Esophagus (tissue), 2 donors: Measurements from ENCODE around the gene MYO3B. TPM values are rescaled to one million over a fixed set of nuclear protein-coding genes. Genes with fewer than 3 reads are reported as not detected.

Experiments used
- H3K27ac ChIP-seq, 2 donors: one replicate each; pipeline ENCODE4 v1.5.1; 2013; ENCODE audit warnings: low read depth in 2 of 2, mild to moderate bottlenecking in 2 of 2, inconsistent platforms in 1 of 2, low read length in 1 of 2, moderate library complexity in 1 of 2
- H3K27me3 ChIP-seq, 2 donors: one replicate each; pipeline ENCODE4 v1.6.1; 2013; ENCODE audit warnings: low read length in 2 of 2, control low read depth in 1 of 2, mild to moderate bottlenecking in 1 of 2; ENCODE audit not compliant: insufficient read depth in 2 of 2, control insufficient read depth in 1 of 2
- H3K36me3 ChIP-seq, 2 donors: one replicate each; pipeline ENCODE4 v1.6.1; 2013; ENCODE audit warnings: low read length in 1 of 2; ENCODE audit not compliant: control insufficient read depth in 2 of 2, insufficient read depth in 2 of 2
- H3K4me1 ChIP-seq, 2 donors: one replicate each; pipeline ENCODE4 v1.6.1; 2013; ENCODE audit warnings: low read length in 1 of 2; ENCODE audit not compliant: control insufficient read depth in 2 of 2, insufficient read depth in 2 of 2
- H3K4me3 ChIP-seq, 2 donors: one replicate each; pipeline ENCODE4 v1.5.1; 2013; ENCODE audit warnings: low read length in 2 of 2, mild to moderate bottlenecking in 2 of 2, low read depth in 1 of 2, moderate library complexity in 1 of 2
- H3K9me3 ChIP-seq, 2 donors: one replicate each; pipeline ENCODE4 v1.6.1; 2013; ENCODE audit warnings: mild to moderate bottlenecking in 2 of 2, low read depth in 1 of 2, low read length in 1 of 2, moderate library complexity in 1 of 2; ENCODE audit not compliant: control insufficient read depth in 2 of 2, insufficient read depth in 1 of 2
- WGBS, 2 donors: extraction: QIAGEN DNeasy Blood & Tissue Kit; methylation state at CpG; one replicate each; pipeline ENCODE4 v1.1.7; 2013; 5-methylcytosine and 5-hydroxymethylcytosine counted together
- polyA plus RNA-seq, 2 donors: library from polyadenylated mRNA; stranded (reverse); fragments of 200-250 nt; gene quantifications; one replicate each; pipeline ENCODE4 v1.2.3, GENCODE V29; 2013
- donor health status: healthy with polysubstance abuse.
- donor health status: Bipolar disorder and iron deficiency.

MYO3B gene
- polyA plus RNA-seq, 2 donors, result 0.08 to 0.11 TPM

- Histone ChIP-seq H3K4me1 (no peaks in the 10 kb centered on the region), H3K27ac (no peak overlapping the region), H3K27me3 (no peaks in the 10 kb centered on the region), H3K4me3 (no peak overlapping the region), H3K9me3 (no peaks in the 10 kb centered on the region), H3K36me3 (no peaks in the 10 kb centered on the region)
- 66 to 82% methylated on average over 2 of the region's 2 CpGs for WGBS, 2 donors
Measured at GRCh38 chr2:170568511-170568910, 390.6 kb downstream of the MYO3B start.

GRCh38 chr2:170571612-170572011 lies 393.7 kb downstream of the MYO3B start:
- no peaks in the 10 kb centered on the region for H3K4me1 ChIP-seq
- WGBS, 2 donors, result 94 to 97% methylated on average over 1 of the region's 1 CpG
- H3K27me3 ChIP-seq, result no peaks in the 10 kb centered on the region
- no peak overlapping the region for H3K27ac ChIP-seq
- no peak overlapping the region for H3K4me3 ChIP-seq
- no peaks in the 10 kb centered on the region for H3K9me3 ChIP-seq
- no peaks in the 10 kb centered on the region for H3K36me3 ChIP-seq

- WGBS, 2 donors, result 64 to 90% methylated on average over 1 of the region's 1 CpG
- no peaks in the 10 kb centered on the region for H3K4me1 ChIP-seq
Measured at GRCh38 chr2:170573671-170574070, 395.7 kb downstream of the MYO3B start.

GRCh38 chr2:170576296-170576695 lies 398.3 kb downstream of the MYO3B start:
- Histone ChIP-seq H3K9me3 (no peaks in the 10 kb centered on the region), H3K4me3 (no peak overlapping the region), H3K27ac (no peak overlapping the region), H3K36me3 (no peaks in the 10 kb centered on the region), H3K4me1 (no peaks in the 10 kb centered on the region), H3K27me3 (no peaks in the 10 kb centered on the region)
- WGBS, 2 donors, result 84 to 89% methylated on average over 7 of the region's 7 CpGs

More at GRCh38 chr2:170573671-170574070, 395.7 kb downstream of the MYO3B start:
- Histone ChIP-seq H3K9me3 (no peaks in the 10 kb centered on the region), H3K36me3 (no peaks in the 10 kb centered on the region), H3K27ac (no peak overlapping the region), H3K27me3 (no peaks in the 10 kb centered on the region), H3K4me3 (no peak overlapping the region)

GRCh38 chr2:170577356-170577755 lies 399.4 kb downstream of the MYO3B start:
- H3K4me1 ChIP-seq, result no peaks in the 10 kb centered on the region
- H3K27ac ChIP-seq, result no peak overlapping the region
- no peaks in the 10 kb centered on the region for H3K9me3 ChIP-seq
- 89 to 92% methylated on average over 3 of the region's 3 CpGs for WGBS, 2 donors
- H3K4me3 ChIP-seq, result no peak overlapping the region
- no peaks in the 10 kb centered on the region for H3K27me3 ChIP-seq
- no peaks in the 10 kb centered on the region for H3K36me3 ChIP-seq

- no peaks in the 10 kb centered on the region for H3K36me3 ChIP-seq
- no peak overlapping the region for H3K27ac ChIP-seq
- no peaks in the 10 kb centered on the region for H3K4me1 ChIP-seq
- H3K4me3 ChIP-seq, result no peak overlapping the region
- H3K9me3 ChIP-seq, result no peaks in the 10 kb centered on the region
- H3K27me3 ChIP-seq, result no peaks in the 10 kb centered on the region
- WGBS, 2 donors, result 58 to 71% methylated on average over 10 of the region's 10 CpGs
Measured at GRCh38 chr2:170578606-170579005, 400.7 kb downstream of the MYO3B start.

GRCh38 chr2:170579511-170579910 lies 401.6 kb downstream of the MYO3B start:
- WGBS, 2 donors, result 83 to 89% methylated on average over 2 of the region's 2 CpGs
- H3K27ac ChIP-seq, result no peak overlapping the region
- no peaks in the 10 kb centered on the region for H3K36me3 ChIP-seq
- no peaks in the 10 kb centered on the region for H3K27me3 ChIP-seq
- no peaks in the 10 kb centered on the region for H3K9me3 ChIP-seq
- no peaks in the 10 kb centered on the region for H3K4me1 ChIP-seq
- no peak overlapping the region for H3K4me3 ChIP-seq

- Histone ChIP-seq H3K27me3 (no peaks in the 10 kb centered on the region), H3K4me1 (no peaks in the 10 kb centered on the region), H3K4me3 (no peak overlapping the region), H3K36me3 (no peaks in the 10 kb centered on the region), H3K27ac (no peak overlapping the region), H3K9me3 (no peaks in the 10 kb centered on the region)
- WGBS, 2 donors, result 83 to 87% methylated on average over 3 of the region's 3 CpGs
Measured at GRCh38 chr2:170582313-170582712, 404.4 kb downstream of the MYO3B start.

- Histone ChIP-seq H3K27me3 (no peaks in the 10 kb centered on the region), H3K4me3 (no peak overlapping the region), H3K27ac (no peak overlapping the region), H3K36me3 (no peaks in the 10 kb centered on the region), H3K4me1 (no peaks in the 10 kb centered on the region), H3K9me3 (no peaks in the 10 kb centered on the region)
- WGBS, 2 donors, result 78 to 81% methylated on average over 8 of the region's 8 CpGs
Measured at GRCh38 chr2:170582751-170583463, 405.0 kb downstream of the MYO3B start.

GRCh38 chr2:170585067-170585466 lies 407.1 kb downstream of the MYO3B start:
- Histone ChIP-seq H3K27me3 (no peaks in the 10 kb centered on the region), H3K4me3 (no peak overlapping the region), H3K27ac (no peak overlapping the region), H3K9me3 (no peaks in the 10 kb centered on the region), H3K4me1 (peaks cover 0 to 2% of the 10 kb centered on the region in 2 donors), H3K36me3 (no peaks in the 10 kb centered on the region)
